GM19395 (cell line): ENCODE measurements around the gene ZNF217.
"Not testable (repeated sequence)": the region's sequence is repeated elsewhere in the genome, so short reads cannot be mapped to it uniquely, and the experiment has no call there.

Experiments used
- ATAC-seq: cut with Tn5 transposase; IDR thresholded peaks from one replicate; pipeline ENCODE4 v1.9.1; 2021; ENCODE audit warnings: mild to moderate bottlenecking, moderate library complexity; ENCODE audit not compliant: unreplicated experiment

The ZNF217 gene

DNA sequence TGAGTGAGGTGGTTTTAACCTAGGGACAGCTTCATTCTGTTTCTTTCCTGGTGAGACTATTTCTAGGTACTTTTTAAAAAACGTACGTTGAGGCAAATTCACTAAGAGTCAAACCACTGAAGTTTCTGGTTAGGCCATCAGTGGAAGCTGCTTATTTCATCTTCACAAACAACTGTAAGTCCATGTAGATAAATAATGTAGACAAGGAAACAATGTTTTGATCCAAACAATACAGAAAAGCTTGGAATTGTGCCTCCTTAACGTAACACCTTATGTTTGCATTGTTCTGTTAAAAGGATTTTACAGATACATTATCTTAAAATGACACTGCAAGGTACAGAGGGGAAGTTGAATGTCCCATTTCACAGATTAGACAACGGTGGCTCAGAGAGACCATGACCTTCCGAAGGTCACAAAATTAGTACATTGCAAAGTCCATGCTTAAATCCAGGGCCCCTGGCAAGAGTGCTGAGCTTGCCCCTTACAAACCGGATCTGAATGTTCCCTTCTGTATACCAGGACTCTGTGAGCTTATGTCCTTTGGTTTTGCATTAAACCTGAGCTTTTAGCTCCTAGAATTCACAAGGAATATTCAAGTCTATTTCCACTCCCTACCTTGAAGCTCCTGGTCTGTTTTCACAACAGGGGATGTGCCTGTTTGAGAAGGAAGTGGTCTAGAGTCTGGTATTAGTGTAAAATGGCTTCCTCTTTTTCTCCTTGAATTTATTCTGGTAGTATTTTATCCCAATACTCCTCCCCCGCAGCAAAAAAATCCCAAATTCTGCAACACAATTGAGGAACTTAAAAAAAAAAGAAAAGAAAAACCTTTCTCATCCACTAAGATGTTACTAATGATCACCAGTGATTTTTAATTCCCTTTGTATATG, 28.9 kb upstream of the ZNF217 start:
- ATAC-seq: no peak

DNA sequence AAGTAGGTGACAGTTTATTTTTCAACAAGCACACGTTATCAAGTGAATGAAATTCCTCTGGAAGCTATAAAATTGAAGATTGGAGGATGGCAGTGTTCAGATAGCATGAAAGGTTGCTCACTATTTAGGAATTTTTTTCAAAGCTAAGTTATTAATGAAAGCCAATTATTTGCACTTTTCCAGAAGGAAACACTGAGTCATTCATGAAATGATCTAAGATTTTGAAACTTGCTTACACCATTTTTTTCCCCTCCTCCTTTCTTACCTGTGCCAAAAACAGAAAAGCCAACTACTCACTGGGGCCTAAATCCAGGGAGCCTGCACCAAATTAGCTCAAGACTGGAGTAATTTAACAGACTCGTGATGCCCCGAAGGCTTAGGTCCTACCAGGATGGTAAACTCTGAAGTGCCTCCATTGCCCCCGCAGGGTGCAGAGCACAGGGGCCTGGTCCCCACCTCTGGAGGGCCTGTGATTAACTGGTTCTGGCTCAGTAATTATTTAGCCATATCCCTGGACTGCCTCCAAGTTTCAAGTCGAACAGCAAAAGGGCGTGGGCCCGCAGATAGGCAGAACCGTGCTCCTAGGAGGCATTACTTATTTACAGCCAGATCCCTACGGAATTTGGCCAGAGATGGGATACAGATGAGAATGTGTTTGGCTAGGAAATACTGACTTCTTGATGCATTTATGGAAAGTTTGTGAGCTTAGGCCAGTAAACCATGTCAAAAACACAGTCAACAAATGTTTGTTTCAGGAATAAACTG, 28.0 kb upstream of the ZNF217 start:
- no peak for ATAC-seq

DNA sequence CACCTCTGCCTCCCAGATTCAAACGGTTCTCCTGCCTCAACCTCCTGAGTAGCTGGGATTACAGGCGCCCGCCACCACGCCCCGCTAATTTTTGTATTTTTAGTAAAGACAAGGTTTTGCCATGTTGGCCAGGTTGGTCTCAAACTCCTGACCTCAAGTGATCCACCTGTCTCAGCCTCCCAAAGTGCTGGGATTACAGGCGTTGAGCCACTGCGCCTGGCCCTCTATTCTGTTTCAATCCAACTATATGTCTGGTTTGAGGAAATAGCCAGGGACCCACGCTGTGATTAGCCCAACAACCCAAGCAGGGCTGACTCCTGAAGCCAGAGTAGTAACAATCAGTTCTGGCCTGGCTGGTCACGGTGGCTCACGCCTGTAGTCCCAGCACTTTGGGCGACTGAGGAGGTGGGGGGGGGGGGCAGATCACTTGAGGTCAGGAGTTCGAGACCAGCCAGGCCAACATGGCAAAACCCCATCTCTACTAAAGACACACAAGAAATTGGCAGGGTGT, 24.9 kb upstream of the ZNF217 start:
- ATAC-seq: not testable (repeated sequence)

GRCh38 chr20:53617791-53618489, 24.3 kb upstream of the ZNF217 start:
- no peak for ATAC-seq

GRCh38 chr20:53616489-53616888, 22.9 kb upstream of the ZNF217 start:
- ATAC-seq: not testable (repeated sequence)

- ATAC-seq: no peak
Measured at GRCh38 chr20:53613748-53614147, 20.1 kb upstream of the ZNF217 start.

DNA sequence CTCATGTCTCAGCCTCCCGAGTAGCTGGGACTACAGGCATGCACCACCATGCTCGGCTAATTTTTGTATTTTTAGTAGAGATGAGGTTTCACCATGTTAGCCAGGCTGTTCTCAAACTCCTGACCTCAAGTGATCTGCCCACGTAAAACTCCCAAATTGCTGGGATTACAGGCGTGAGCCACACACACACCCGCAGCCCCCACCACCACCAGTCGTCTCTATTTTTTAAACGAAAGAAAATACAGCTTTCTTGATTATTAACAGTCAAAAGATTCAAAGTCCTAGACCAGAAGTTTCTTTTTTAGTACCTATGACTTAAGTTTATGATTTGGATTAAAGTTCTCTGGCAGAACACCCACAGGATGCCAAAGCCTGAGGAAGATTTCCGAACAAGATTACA, 18.6 kb upstream of the ZNF217 start:
- ATAC-seq: not testable (repeated sequence)

- no peak for ATAC-seq
Measured at GRCh38 chr20:53611449-53611894, 17.8 kb upstream of the ZNF217 start.

- peak; percentile 52 for ATAC-seq
Measured at GRCh38 chr20:53609491-53610445, 16.1 kb upstream of the ZNF217 start.

DNA sequence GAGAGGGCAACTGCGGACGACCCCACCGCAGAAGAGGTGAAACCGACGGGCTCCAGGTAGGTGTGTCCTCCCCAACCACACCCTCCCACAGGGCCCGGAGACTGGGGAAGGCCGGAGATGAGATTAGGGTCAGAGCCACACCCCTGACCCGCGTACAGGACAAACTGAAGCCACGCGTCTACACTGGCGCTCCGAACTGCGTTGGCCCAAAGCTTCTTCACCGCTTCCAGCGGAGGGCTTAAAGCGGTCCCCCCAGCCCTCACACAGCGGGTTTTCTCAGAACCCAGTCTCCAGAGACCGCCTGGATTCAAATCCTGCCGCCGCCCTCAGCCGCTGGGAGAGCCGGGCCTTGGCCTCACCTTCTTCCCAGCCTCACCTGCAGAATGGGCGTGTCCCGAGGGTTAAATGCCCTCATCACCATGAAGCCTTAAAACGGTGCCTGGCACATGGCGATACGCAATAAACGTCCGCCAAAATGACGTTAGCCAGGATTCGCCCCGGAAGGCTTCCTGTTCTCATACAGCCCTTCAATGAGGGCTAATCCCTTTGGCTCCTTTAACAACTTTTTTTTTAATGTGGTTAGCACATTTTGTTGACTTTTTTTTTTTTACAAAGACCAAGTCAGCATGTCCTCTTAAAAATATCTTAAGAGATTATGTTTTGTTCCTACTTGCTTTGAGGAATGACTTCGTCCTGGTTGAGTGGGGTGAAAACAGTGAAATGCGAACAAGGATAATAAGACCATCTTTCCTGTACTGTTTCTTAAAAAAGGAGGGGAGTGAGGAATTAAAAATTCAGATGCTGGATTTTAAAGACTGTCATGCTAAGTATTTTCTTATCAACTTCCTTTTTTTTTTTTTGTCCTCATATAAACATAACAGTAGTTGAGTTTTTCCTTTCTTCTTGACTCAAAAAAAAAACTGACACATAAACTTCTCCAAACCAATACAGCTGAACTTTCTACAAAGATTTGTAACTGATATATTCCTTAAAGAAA, 15.1 kb upstream of the ZNF217 start:
- no peak for ATAC-seq

- ATAC-seq: no peak
Measured at GRCh38 chr20:53608071-53608455, 14.4 kb upstream of the ZNF217 start.

DNA sequence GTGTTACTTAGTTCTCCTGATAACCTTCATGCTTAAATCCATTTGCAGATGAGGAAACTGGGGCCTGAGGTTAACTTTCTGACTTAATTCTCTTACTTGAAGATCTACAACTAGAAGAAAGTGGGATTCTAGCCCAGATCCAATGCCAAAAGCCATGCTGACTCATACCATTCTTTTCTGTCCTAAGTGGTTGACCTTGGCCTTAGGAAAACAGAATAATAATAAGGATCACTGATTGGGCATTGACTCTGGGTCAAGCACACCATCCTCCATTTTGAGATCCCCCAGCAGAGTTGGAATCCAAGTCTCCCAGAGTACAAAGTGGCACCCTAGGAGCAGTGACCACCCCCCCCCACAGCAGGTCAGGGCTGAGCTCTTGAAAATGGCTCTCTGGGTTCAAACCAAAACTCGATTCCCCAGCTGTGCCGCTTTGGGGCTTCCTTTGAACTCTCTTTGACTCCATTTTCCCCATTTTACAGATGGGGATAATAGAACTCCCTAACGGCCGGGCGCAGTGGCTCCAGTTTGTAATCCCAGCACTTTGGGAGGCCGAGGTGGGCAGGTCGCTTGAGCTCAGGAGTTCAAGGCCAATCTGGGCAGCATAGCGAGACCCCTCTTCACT, 12.8 kb upstream of the ZNF217 start:
- ATAC-seq: no peak

- not testable (repeated sequence) for ATAC-seq
Measured at GRCh38 chr20:53605401-53605800, 11.8 kb upstream of the ZNF217 start.

- ATAC-seq: not testable (repeated sequence)
Measured at GRCh38 chr20:53604846-53605245, 11.2 kb upstream of the ZNF217 start.

DNA sequence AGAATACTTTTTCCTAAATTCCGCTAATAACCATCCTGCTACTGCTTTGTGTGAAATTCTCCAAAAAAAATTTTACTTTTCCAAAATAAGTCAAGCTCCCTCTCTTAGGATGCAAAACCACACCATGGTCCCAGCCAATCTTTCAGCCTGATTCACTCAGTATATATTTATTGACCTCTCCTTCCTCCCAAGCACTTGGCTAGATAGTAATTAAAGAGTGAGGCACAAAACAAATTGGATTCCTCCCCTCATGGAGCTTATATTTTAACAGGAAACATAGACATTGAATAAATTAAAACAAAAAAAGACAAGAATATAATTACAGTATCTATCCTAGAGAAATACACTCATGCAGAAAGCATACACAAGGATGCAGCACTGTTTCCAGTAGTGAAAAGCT, 9.0 kb upstream of the ZNF217 start:
- ATAC-seq: no peak

GRCh38 chr20:53599910-53600632, 6.4 kb upstream of the ZNF217 start:
- ATAC-seq: no peak

- ATAC-seq: no peak
Measured at GRCh38 chr20:53599378-53599777, 5.7 kb upstream of the ZNF217 start.

GRCh38 chr20:53599044-53599362, 5.4 kb upstream of the ZNF217 start:
- no peak for ATAC-seq
